ENCODE results near the gene F2R. TPM values are rescaled to one million over a fixed set of nuclear protein-coding genes. Genes with fewer than 3 reads are reported as not detected.

The F2R gene
- total RNA-seq, 4 donors from 2014 or later, result 9.4 to 38.7 (median 16.7) TPM

- Histone ChIP-seq H3K27ac (no peak overlapping the region), H3K27me3 (no peaks in the 10 kb centered on the region), H3K4me3 (no peak overlapping the region), H3K9me3 (no peaks in the 10 kb centered on the region), H3K36me3 (no peaks in the 10 kb centered on the region), H3K4me1 (no peaks in the 10 kb centered on the region)
- TF ChIP-seq CTCF (IDR thresholded peaks at IDR 0.05), result no peak
- no peak for TF ChIP-seq POLR2A (IDR thresholded peaks at IDR 0.05)
- DNase-seq, result no peak
- intact Hi-C loops (cut with DNase I; ENCODE audit: low total_unique reads), result no loop called here
Measured at GRCh38 chr5:76688212-76688611, 27.7 kb upstream of the F2R start.

GRCh38 chr5:76688836-76689235 is 27.1 kb upstream of the F2R start:
- H3K9me3 ChIP-seq, result no peaks in the 10 kb centered on the region
- no peak overlapping the region for H3K27ac ChIP-seq
- TF ChIP-seq CTCF (IDR thresholded peaks at IDR 0.05) (no peak), POLR2A (IDR thresholded peaks at IDR 0.05) (no peak)
- H3K4me3 ChIP-seq, result no peak overlapping the region
- H3K4me1 ChIP-seq, result no peaks in the 10 kb centered on the region
- intact Hi-C loops (cut with DNase I; ENCODE audit: low total_unique reads), result no loop called here
- no peak for DNase-seq
- no peaks in the 10 kb centered on the region for H3K36me3 ChIP-seq
- H3K27me3 ChIP-seq, result no peaks in the 10 kb centered on the region

GRCh38 chr5:76689321-76690036 is 26.4 kb upstream of the F2R start:
- DNase-seq, result no peak
- no peak for TF ChIP-seq CTCF (IDR thresholded peaks at IDR 0.05)

GRCh38 chr5:76690037-76690679 is 25.8 kb upstream of the F2R start:
- no peak for DNase-seq
- Histone ChIP-seq H3K4me1 (no peaks in the 10 kb centered on the region), H3K27me3 (no peaks in the 10 kb centered on the region), H3K36me3 (no peaks in the 10 kb centered on the region), H3K27ac (peak overlapping the region in 1 of 2 donors; percentile 54), H3K4me3 (no peak overlapping the region), H3K9me3 (no peaks in the 10 kb centered on the region)
- TF ChIP-seq CTCF (IDR thresholded peaks at IDR 0.05) (no peak), POLR2A (IDR thresholded peaks at IDR 0.05) (no peak)
- intact Hi-C loops (cut with DNase I; ENCODE audit: low total_unique reads), result no loop called here

More at GRCh38 chr5:76689321-76690036, 26.4 kb upstream of the F2R start:
- no peaks in the 10 kb centered on the region for H3K4me1 ChIP-seq
- H3K27ac ChIP-seq, result peak overlapping the region in 1 of 2 donors; percentile 12
- no peak overlapping the region for H3K4me3 ChIP-seq
- H3K9me3 ChIP-seq, result no peaks in the 10 kb centered on the region
- H3K36me3 ChIP-seq, result no peaks in the 10 kb centered on the region
- no peaks in the 10 kb centered on the region for H3K27me3 ChIP-seq
- intact Hi-C loops (cut with DNase I; ENCODE audit: low total_unique reads), result no loop called here

- TF ChIP-seq CTCF (IDR thresholded peaks at IDR 0.05) (no peak), POLR2A (IDR thresholded peaks at IDR 0.05) (no peak)
- Histone ChIP-seq H3K9me3 (no peaks in the 10 kb centered on the region), H3K27ac (peak overlapping the region in 1 of 2 donors; percentile 54), H3K4me3 (no peak overlapping the region), H3K36me3 (no peaks in the 10 kb centered on the region), H3K4me1 (no peaks in the 10 kb centered on the region), H3K27me3 (no peaks in the 10 kb centered on the region)
- intact Hi-C loops (cut with DNase I; ENCODE audit: low total_unique reads), result no loop called here
- DNase-seq, result no peak
Measured at GRCh38 chr5:76690704-76691466, 25.0 kb upstream of the F2R start.
